GM10266 (cell line): ENCODE data around the gene SLC35E3.

Experiments used
- DNase-seq: peaks from one replicate; pipeline ENCODE4 v3.0.0; 2012; ENCODE audit errors: extremely low spot score
- TF ChIP-seq, protein P1 (sequence below): IDR thresholded peaks from 2 replicates; pipeline ENCODE4 v1.5.1; 2012; ENCODE audit warnings: mild to moderate bottlenecking, low read depth; ENCODE audit not compliant: control insufficient read depth, insufficient read depth; ENCODE audit errors: missing control alignments

The SLC35E3 gene

DNA sequence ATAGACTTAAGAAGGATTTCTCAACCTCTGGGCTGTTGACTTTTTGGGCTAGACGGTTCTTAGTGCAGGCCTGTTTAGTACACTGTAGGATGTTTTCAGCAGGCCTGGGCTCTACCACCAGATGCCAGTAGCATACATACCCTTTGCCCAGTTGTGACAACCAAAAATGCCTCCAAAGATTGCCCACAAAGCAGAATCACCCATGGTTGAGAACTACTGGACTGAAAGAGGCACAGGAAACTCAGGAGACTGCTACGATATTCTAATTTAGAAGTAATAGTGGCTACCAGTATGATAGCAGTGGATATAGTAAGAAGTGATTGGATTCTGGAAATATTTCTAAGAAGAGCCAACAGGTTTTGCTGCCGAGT is 15.5 kb downstream of the SLC35E3 start:
- DNase-seq, result no peak
- TF ChIP-seq, protein P1, sequence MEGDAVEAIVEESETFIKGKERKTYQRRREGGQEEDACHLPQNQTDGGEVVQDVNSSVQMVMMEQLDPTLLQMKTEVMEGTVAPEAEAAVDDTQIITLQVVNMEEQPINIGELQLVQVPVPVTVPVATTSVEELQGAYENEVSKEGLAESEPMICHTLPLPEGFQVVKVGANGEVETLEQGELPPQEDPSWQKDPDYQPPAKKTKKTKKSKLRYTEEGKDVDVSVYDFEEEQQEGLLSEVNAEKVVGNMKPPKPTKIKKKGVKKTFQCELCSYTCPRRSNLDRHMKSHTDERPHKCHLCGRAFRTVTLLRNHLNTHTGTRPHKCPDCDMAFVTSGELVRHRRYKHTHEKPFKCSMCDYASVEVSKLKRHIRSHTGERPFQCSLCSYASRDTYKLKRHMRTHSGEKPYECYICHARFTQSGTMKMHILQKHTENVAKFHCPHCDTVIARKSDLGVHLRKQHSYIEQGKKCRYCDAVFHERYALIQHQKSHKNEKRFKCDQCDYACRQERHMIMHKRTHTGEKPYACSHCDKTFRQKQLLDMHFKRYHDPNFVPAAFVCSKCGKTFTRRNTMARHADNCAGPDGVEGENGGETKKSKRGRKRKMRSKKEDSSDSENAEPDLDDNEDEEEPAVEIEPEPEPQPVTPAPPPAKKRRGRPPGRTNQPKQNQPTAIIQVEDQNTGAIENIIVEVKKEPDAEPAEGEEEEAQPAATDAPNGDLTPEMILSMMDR, result no peak

DNA sequence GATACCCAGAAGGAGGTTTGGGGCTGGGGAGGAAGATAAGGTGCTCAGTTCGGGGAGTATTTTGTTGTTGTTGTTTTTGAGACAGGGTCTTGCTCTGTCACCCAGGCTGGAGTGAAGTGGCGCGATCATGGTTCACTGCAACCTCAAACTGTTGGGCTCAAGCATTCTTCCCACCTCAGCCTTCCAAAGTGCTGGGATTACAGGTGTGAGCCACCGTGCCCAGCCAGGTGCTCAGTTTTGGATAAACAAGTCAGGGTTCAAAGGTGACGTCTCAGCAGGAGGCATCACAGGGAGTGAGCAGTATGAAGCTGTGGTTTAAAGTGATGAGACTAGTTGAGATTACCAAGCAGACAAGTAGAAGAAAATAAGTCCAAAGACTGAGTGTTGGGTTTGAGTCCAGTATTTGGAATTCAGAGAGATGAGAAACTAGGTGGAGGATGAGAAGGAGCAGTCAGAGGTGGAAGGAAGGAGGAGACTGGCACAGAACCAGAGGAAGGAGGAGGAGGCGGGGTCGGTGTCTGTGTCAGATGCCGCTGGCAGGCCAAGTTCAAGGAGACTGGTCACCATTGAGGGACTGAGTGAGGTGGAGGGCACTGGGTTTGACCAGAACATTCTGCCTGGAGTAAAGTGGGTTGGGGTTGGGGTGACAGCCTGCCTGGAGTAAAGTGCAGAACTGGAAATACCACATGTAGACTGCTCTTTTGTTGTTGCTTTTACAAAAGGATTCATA is 16.1 kb downstream of the SLC35E3 start:
- no peak for DNase-seq
- TF ChIP-seq, protein P1, result no peak

DNA sequence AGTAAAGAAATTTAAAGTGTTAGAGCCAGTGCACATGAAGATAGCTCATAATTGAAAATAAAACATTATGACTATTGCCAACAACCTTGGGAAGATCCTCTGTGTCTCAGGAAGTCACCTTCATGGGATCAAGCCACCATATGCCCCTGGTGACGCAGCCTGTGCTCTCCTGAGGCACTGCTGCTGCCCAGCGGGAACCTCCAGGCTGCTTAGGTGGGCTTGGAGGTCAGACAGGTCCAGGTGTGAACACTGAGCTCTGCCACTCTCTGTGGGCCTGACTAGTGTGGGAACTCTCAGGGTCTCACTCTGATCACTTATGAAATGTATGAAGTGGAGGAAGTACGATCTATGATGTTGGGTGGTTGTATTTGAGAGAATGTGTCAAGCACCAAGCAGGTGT is 16.7 kb downstream of the SLC35E3 start:
- no peak for DNase-seq
- TF ChIP-seq, protein P1, result no peak

DNA sequence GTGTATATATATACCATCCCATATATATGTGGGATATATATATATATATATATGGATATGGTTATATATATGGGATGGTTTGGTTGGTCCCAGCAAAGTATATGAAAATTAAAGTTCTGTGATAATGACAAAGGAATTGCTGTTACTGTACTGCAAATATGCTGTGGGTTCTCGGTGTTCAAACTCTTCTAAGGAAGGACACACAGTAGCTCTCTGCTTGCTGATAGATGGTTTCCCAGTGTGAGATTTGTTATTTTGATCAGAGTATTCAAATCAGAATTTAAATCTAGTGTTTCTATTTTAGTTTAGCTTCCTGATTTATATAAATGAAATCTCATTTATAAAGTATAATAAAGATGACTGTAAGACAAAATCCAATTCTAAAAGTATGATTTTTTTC is 19.7 kb downstream of the SLC35E3 start:
- DNase-seq, result no peak
- TF ChIP-seq, protein P1, result no peak

DNA sequence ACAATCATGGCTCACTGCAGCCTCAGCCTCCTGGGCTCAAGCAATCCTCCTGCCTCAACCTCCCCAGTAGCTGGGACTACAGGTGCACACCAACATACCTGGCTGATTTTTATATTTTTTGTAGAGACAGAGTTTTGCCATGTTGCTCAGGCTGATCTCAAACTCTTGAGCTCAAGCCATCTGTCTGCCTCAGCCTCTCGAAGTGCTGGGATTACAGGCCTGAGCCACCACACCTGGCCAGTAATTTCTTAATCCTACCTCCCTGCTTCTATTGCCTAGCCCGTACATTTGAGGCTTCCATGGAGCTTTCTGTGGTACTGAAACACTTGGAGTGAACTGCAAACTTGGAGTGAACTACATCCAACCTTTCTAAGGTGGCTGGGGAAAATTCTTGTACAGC is 20.7 kb downstream of the SLC35E3 start:
- TF ChIP-seq, protein P1, result no peak
- DNase-seq, result no peak

DNA sequence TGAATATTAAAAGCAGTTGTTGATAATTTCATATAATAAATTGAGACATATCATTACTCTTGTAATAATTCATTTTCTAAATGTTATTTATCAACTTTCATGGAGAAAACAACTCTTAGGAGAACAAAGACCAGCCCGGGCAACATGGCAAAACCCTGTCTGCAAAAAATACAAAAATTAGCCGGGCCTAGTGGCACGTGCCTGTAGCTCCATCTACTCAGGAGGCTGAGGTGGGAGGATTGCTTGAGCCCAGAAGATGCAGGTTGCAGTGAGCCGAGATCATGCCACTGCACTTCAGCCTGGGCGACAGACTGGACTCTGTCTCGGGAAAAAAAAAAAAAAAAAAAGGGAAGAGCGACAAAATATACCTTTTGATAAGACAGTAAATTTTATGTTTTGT is 21.2 kb downstream of the SLC35E3 start:
- DNase-seq, result no peak
- TF ChIP-seq, protein P1, result no peak

DNA sequence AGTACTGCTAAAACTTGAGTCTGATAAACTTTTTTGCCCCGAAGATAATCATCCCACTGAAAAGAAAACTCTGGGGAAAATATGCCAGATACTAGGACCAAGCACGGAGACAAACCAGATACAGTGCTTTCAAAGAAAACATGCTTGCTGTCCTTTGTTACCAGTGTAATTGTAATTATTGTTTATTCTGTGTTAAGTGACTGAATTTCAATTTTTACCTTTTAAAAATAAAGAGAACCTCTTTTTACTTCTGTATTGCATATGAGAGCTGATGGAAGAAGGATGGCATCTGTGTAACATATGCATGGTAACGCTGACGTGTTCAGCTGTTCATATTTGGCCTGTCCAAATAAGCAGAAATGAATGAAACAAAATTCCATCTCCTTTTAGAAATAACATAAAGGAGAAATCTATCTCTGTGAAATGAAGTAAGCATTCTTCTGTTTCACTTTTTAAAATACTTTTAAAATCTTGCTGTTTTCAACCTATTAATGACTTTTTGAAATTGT is 22.5 kb downstream of the SLC35E3 start:
- no peak for DNase-seq
- TF ChIP-seq, protein P1, result no peak
